Left ventricle myocardium inferior (tissue), 1 donor: ENCODE measurements around the gene FBXL14. TPM values are rescaled to one million over a fixed set of nuclear protein-coding genes. Genes with fewer than 3 reads are reported as not detected.

ENCODE experiments used
- DNase-seq: peaks from one replicate; pipeline ENCODE4 v3.0.0-alpha.2; 2020
- H3K27ac ChIP-seq: fragments of 200-600 bp; replicated peaks from 2 replicates; pipeline ENCODE4 v1.8.0; 2021
- H3K27me3 ChIP-seq: fragments of 200-600 bp; 2 replicates; pipeline ENCODE4 v1.8.0; 2021; ENCODE audit warnings: low read depth
- H3K36me3 ChIP-seq: fragments of 200-600 bp; 2 replicates; pipeline ENCODE4 v1.8.0; 2021
- H3K4me1 ChIP-seq: fragments of 200-600 bp; 2 replicates; pipeline ENCODE4 v1.8.0; 2021
- H3K4me3 ChIP-seq: fragments of 200-600 bp; 2 replicates; pipeline ENCODE4 v1.8.0; 2021; ENCODE audit warnings: mild to moderate bottlenecking, moderate library complexity
- H3K9me3 ChIP-seq: fragments of 200-600 bp; replicated peaks from 2 replicates; pipeline ENCODE4 v1.8.0; 2021
- CTCF ChIP-seq: fragments of 200-600 bp; IDR thresholded peaks from 2 replicates; pipeline ENCODE4 v1.8.0; 2021; ENCODE audit warnings: antibody characterized with exemption, mild to moderate bottlenecking, borderline replicate concordance
- intact Hi-C: fragments of 100-400 bp; cut with micrococcal nuclease; formaldehyde crosslinking; loops from one replicate; pipeline ENCODE4 v1.11.0; 2022
- total RNA-seq: library from RNA; stranded (reverse); fragmentation: NEBNext Ultra II Directional; extraction: Animal tissue kit (Norgen Biotek cat#: 25700); gene quantifications from one replicate; pipeline ENCODE4 v1.2.1, GENCODE V29; 2021
- donor health status: DM: no; HTN: yes; CAD: no; lungs with severe emphysema.

The FBXL14 gene
- total RNA-seq, 1 donor from 2014 or later: 6.8 TPM

- peaks cover 45% of the 10 kb centered on the region for H3K4me1 ChIP-seq
- no peaks in the 10 kb centered on the region for H3K36me3 ChIP-seq
- no peaks in the 10 kb centered on the region for H3K27me3 ChIP-seq
- no peak for DNase-seq
- no peak overlapping the region for H3K4me3 ChIP-seq
- H3K9me3 ChIP-seq: no peaks in the 10 kb centered on the region
- no peak for TF ChIP-seq CTCF
- intact Hi-C loops: no loop called here
- H3K27ac ChIP-seq: no peak overlapping the region
Measured at GRCh38 chr12:1610072-1610643, 15.8 kb upstream of the FBXL14 start.

GRCh38 chr12:1608713-1609119, 14.3 kb upstream of the FBXL14 start:
- Histone ChIP-seq H3K36me3 (no peaks in the 10 kb centered on the region), H3K4me1 (peaks cover 48% of the 10 kb centered on the region), H3K27ac (peak overlapping the region; percentile 98), H3K27me3 (no peaks in the 10 kb centered on the region), H3K4me3 (no peak overlapping the region), H3K9me3 (no peaks in the 10 kb centered on the region)
- no peak for DNase-seq
- TF ChIP-seq CTCF: no peak
- intact Hi-C loops: no loop called here

GRCh38 chr12:1607940-1608712, 13.7 kb upstream of the FBXL14 start:
- no peak overlapping the region for H3K4me3 ChIP-seq
- H3K4me1 ChIP-seq: peaks cover 48% of the 10 kb centered on the region
- no peaks in the 10 kb centered on the region for H3K27me3 ChIP-seq
- no peaks in the 10 kb centered on the region for H3K36me3 ChIP-seq
- H3K9me3 ChIP-seq: no peaks in the 10 kb centered on the region
- no peak for TF ChIP-seq CTCF
- intact Hi-C loops: no loop called here
- H3K27ac ChIP-seq: peak overlapping the region; percentile 98
- no peak for DNase-seq

GRCh38 chr12:1606021-1606622, 11.7 kb upstream of the FBXL14 start:
- peaks cover 34% of the 10 kb centered on the region for H3K4me1 ChIP-seq
- intact Hi-C loops: no loop called here
- H3K4me3 ChIP-seq: peak overlapping the region; percentile 67
- H3K27me3 ChIP-seq: no peaks in the 10 kb centered on the region
- no peak for TF ChIP-seq CTCF
- DNase-seq: peak; percentile 94
- peak overlapping the region; percentile 98 for H3K27ac ChIP-seq
- no peaks in the 10 kb centered on the region for H3K36me3 ChIP-seq
- H3K9me3 ChIP-seq: no peaks in the 10 kb centered on the region

- Histone ChIP-seq H3K27me3 (no peaks in the 10 kb centered on the region), H3K4me3 (peak overlapping the region; percentile 67), H3K9me3 (no peaks in the 10 kb centered on the region), H3K4me1 (peaks cover 34% of the 10 kb centered on the region), H3K36me3 (no peaks in the 10 kb centered on the region), H3K27ac (peak overlapping the region; percentile 98)
- TF ChIP-seq CTCF: peak; percentile 83
- intact Hi-C loops: no loop called here
- DNase-seq: peak; percentile 66
Measured at GRCh38 chr12:1605129-1606020, 11.0 kb upstream of the FBXL14 start.
